ENCODE data around the gene UBD.

Gene UBD

DNA sequence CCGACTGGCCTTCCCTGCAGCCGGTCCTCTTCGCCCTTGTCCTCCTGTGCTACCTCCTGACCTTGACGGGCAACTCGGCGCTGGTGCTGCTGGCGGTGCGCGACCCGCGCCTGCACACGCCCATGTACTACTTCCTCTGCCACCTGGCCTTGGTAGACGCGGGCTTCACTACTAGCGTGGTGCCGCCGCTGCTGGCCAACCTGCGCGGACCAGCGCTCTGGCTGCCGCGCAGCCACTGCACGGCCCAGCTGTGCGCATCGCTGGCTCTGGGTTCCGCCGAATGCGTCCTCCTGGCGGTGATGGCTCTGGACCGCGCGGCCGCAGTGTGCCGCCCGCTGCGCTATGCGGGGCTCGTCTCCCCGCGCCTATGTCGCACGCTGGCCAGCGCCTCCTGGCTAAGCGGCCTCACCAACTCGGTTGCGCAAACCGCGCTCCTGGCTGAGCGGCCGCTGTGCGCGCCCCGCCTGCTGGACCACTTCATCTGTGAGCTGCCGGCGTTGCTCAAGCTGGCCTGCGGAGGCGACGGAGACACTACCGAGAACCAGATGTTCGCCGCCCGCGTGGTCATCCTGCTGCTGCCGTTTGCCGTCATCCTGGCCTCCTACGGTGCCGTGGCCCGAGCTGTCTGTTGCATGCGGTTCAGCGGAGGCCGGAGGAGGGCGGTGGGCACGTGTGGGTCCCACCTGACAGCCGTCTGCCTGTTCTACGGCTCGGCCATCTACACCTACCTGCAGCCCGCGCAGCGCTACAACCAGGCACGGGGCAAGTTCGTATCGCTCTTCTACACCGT is 6.1 kb downstream of the UBD start:
- Histone ChIP-seq H3K27ac (no peak overlapping the region), H3K4me1 (ENCODE audit: control insufficient read depth in 1 of 2, insufficient read depth in 1 of 2, low read depth in 1 of 2, low read length in 1 of 2) (peaks cover 3 to 13% of the 10 kb centered on the region in 2 experiments), H3K27me3 (peaks cover 94% of the 10 kb centered on the region), H3K4me3 (ENCODE audit: low read depth in 1 of 2, low read length in 1 of 2) (peak overlapping the region in 1 of 2 experiments; percentile 15), H3K36me3 (no peaks in the 10 kb centered on the region), H3K9me3 (no peaks in the 10 kb centered on the region)
- TF ChIP-seq, protein P1, sequence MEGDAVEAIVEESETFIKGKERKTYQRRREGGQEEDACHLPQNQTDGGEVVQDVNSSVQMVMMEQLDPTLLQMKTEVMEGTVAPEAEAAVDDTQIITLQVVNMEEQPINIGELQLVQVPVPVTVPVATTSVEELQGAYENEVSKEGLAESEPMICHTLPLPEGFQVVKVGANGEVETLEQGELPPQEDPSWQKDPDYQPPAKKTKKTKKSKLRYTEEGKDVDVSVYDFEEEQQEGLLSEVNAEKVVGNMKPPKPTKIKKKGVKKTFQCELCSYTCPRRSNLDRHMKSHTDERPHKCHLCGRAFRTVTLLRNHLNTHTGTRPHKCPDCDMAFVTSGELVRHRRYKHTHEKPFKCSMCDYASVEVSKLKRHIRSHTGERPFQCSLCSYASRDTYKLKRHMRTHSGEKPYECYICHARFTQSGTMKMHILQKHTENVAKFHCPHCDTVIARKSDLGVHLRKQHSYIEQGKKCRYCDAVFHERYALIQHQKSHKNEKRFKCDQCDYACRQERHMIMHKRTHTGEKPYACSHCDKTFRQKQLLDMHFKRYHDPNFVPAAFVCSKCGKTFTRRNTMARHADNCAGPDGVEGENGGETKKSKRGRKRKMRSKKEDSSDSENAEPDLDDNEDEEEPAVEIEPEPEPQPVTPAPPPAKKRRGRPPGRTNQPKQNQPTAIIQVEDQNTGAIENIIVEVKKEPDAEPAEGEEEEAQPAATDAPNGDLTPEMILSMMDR (IDR thresholded peaks at IDR 0.05), result no peak

DNA sequence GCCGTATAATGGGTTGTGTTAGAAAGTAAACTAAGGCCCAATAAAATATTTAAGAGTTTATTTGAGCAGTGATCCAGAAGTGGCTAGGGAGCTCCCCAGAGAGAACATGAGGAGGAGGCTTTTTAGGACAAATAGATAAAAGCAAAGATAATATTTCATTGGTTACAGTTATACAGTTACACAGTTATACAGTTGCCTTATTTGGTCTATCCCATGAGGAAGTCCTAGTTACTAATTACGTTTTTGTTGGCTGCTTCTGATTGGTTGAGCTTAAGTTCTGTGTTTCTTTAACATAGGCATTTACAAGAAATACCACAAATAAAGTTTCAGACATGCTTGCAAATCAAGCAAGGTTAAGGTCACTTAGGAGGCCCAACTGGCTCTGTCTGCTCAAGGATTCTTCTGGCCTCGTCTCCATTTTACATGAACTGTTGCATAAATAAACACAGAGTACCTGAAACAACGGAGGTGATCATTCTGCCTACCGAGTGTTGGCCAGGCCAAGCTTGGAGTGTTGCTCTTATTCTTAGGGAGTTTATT is 7.0 kb downstream of the UBD start:
- H3K4me1 ChIP-seq (ENCODE audit: control insufficient read depth in 1 of 2, insufficient read depth in 1 of 2, low read depth in 1 of 2, low read length in 1 of 2), result peaks cover 3 to 13% of the 10 kb centered on the region in 2 experiments
- H3K36me3 ChIP-seq, result no peaks in the 10 kb centered on the region
- TF ChIP-seq, protein P1 (IDR thresholded peaks at IDR 0.05), result no peak
- no peak overlapping the region for H3K4me3 ChIP-seq (ENCODE audit: low read depth in 1 of 2, low read length in 1 of 2)
- no peaks in the 10 kb centered on the region for H3K9me3 ChIP-seq
- H3K27me3 ChIP-seq, result peaks cover 98% of the 10 kb centered on the region
- H3K27ac ChIP-seq, result no peak overlapping the region

DNA sequence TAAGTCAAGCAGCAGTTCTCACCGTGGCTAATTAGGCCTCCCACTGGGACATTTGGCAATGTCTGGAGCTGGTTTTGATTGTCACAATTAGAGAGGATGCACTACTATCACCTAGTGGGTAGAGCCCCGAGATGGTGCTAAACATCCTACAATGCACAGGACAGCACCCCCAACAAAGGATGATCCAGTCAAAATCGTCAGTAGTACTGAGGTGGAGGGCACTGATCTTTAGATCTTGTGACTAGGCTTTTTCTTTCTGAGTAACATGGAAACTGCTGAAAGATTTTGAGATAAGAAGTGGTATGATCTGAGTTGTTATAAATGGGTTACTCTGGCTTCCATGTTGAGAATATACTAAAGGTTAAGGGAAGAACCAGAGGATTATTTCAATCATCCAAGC is 12.0 kb downstream of the UBD start:
- Histone ChIP-seq H3K4me1 (ENCODE audit: control insufficient read depth in 1 of 2, insufficient read depth in 1 of 2, low read depth in 1 of 2, low read length in 1 of 2) (no peaks in the 10 kb centered on the region), H3K9me3 (no peaks in the 10 kb centered on the region), H3K27ac (no peak overlapping the region), H3K4me3 (ENCODE audit: low read depth in 1 of 2, low read length in 1 of 2) (no peak overlapping the region), H3K36me3 (no peaks in the 10 kb centered on the region), H3K27me3 (peaks cover 55% of the 10 kb centered on the region)
- TF ChIP-seq, protein P1 (IDR thresholded peaks at IDR 0.05), result no peak

DNA sequence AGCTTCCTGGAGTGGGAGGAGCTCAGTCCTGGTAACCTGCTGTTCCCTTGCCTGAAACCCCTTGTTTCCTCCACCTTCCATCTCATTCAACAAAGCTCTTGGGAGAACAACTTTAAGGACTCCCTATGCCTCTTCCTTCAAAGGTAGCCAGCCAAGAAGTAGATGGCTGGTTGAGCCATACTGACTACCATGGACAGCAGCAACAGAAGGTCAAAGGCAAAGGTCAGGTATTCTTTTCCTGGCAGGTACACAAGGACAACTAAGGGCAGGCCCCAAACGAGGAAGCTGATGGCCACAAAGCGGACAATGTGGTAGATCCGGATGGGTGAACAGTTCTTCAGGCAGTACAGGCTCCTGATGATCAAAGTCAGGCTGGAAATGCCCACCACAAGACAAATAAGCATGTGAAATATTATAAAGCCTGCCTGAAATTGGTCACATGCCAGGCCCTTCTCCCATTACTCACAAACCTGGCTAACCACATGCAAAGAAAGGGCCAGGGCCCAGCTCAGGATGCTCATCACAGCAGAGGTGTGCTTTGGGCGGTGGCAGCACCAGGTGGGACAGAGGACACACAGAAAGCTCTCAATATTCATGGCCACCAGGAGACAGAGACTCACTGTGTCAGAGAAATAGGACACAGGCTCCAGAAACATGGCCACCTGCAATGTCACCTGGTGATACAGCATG is 21.7 kb downstream of the UBD start:
- no peak overlapping the region for H3K4me3 ChIP-seq (ENCODE audit: low read depth in 1 of 2, low read length in 1 of 2)
- TF ChIP-seq, protein P1 (IDR thresholded peaks at IDR 0.05), result no peak
- no peaks in the 10 kb centered on the region for H3K9me3 ChIP-seq
- H3K27me3 ChIP-seq, result no peaks in the 10 kb centered on the region
- no peak overlapping the region for H3K27ac ChIP-seq
- H3K36me3 ChIP-seq, result no peaks in the 10 kb centered on the region
- H3K4me1 ChIP-seq (ENCODE audit: control insufficient read depth in 1 of 2, insufficient read depth in 1 of 2, low read depth in 1 of 2, low read length in 1 of 2), result no peaks in the 10 kb centered on the region

DNA sequence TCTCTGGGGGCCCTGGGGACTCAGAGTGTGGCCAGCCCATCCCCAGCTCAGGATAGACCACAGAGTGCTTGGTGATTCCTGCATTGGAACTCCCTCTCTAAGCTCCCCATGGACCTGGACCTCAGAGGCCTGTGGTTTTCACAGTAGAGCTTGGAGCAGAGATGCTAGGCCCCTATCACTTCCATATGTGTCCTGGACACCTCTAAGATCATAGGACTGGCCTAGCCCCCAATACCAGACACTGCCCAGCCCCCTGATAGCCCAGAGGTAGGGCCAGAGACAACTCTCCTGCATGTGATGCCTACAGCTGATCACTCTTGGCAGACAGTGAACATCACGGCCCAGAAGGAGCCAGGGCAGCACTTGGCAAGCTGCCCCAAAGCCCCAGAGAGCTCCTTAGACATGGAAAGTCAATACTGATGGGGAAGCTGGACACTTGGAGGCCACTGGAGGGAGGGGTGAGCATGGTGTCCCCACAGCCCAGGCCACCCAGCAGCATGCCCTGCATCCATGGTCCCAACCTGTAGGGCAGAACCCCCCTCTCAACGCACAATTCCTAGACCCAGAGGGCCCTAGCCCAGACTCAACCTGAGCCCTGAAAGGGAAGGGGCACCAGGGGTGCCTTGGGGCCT is 27.1 kb downstream of the UBD start:
- Histone ChIP-seq H3K9me3 (no peaks in the 10 kb centered on the region), H3K36me3 (no peaks in the 10 kb centered on the region), H3K27me3 (no peaks in the 10 kb centered on the region), H3K4me3 (ENCODE audit: low read depth in 1 of 2, low read length in 1 of 2) (no peak overlapping the region), H3K27ac (no peak overlapping the region), H3K4me1 (ENCODE audit: control insufficient read depth in 1 of 2, insufficient read depth in 1 of 2, low read depth in 1 of 2, low read length in 1 of 2) (no peaks in the 10 kb centered on the region)
- TF ChIP-seq, protein P1 (IDR thresholded peaks at IDR 0.05), result no peak

All from neutrophil (primary cell).